K562 (cell line): ENCODE data around the gene TLCD1. TPM values are rescaled to one million over a fixed set of nuclear protein-coding genes. Genes with fewer than 3 reads are reported as not detected.
A peak's percentile ranks its signal among the peaks of the same experiment; 100 is the strongest.

ENCODE experiments used
- CREB3 ChIP-seq: fragments of 450-650 bp; conservative IDR thresholded peaks from 2 replicates; pipeline ENCODE4 v1.6.1; 2016; ENCODE audit warnings: missing genetic modification characterization, low read depth, mild to moderate bottlenecking, missing compliant biosample characterization, moderate library complexity
- HSF4 ChIP-seq: fragments of 250-450 bp; sonication (Bioruptor Pico); IDR thresholded peaks from 2 replicates; pipeline ENCODE4 v2.1.2; 2022; ENCODE audit warnings: mild to moderate bottlenecking, moderate library complexity, borderline replicate concordance
- JUN ChIP-seq, 2 experiments: sonication (generic) in 1 of 2; formaldehyde crosslinking in 1 of 2; IDR thresholded peaks; 2 replicates each; pipeline versions ENCODE4 v1.6.1 to v1.8.0; 2012 to 2022; ENCODE audit warnings: borderline replicate concordance in 2 of 2, mild to moderate bottlenecking in 2 of 2, improper control_type of control experiment in 1 of 2, low read depth in 1 of 2, low read length in 1 of 2, missing genetic modification reagents in 1 of 2
- MED1 ChIP-seq: sonication (generic); formaldehyde crosslinking; IDR thresholded peaks from 2 replicates; pipeline ENCODE4 v1.8.1; 2023; ENCODE audit warnings: missing genetic modification reagents, borderline replicate concordance
- MEF2A ChIP-seq: IDR thresholded peaks from 2 replicates; pipeline ENCODE4 v1.6.1; 2011; ENCODE audit warnings: low read depth, mild to moderate bottlenecking, low read length, moderate library complexity; ENCODE audit not compliant: control insufficient read depth
- MTA3 ChIP-seq: fragments of 450-650 bp; formaldehyde crosslinking; IDR thresholded peaks from 2 replicates; pipeline ENCODE4 v1.6.1; 2017; ENCODE audit warnings: mild to moderate bottlenecking, borderline replicate concordance
- MXI1 ChIP-seq: IDR thresholded peaks from 2 replicates; pipeline ENCODE4 v1.6.1; 2011; ENCODE audit warnings: low read depth, mild to moderate bottlenecking, improper control_type of control experiment, low read length
- NFXL1 ChIP-seq: fragments of 450-650 bp; formaldehyde crosslinking; IDR thresholded peaks from 2 replicates; pipeline ENCODE4 v1.4.0; 2021; ENCODE audit warnings: mild to moderate bottlenecking
- NR4A1 ChIP-seq, 2 experiments: fragments of 250-450 bp in 1 of 2; fragments of 450-650 bp in 1 of 2; sonication (Bioruptor Pico) in 1 of 2; IDR thresholded peaks; 2 replicates each; pipeline versions ENCODE4 v1.4.0 to v1.6.1; 2016 to 2020; ENCODE audit warnings: mild to moderate bottlenecking in 2 of 2, missing compliant biosample characterization in 1 of 2, missing genetic modification characterization in 1 of 2, moderate library complexity in 1 of 2
- RBM22 ChIP-seq: fragments of 200-400 bp; formaldehyde crosslinking; IDR thresholded peaks from 2 replicates; pipeline ENCODE4 v1.6.1; 2018; ENCODE audit warnings: low read length, low read depth; ENCODE audit not compliant: poor library complexity, severe bottlenecking
- SRSF9 ChIP-seq: fragments of 200-400 bp; formaldehyde crosslinking; IDR thresholded peaks from 2 replicates; pipeline ENCODE4 v1.6.1; 2017; ENCODE audit warnings: low read depth, low read length, borderline replicate concordance
- ZBTB7A ChIP-seq: IDR thresholded peaks from 2 replicates; pipeline ENCODE4 v1.6.1; 2011; ENCODE audit warnings: low read depth, mild to moderate bottlenecking, low read length, moderate library complexity, borderline replicate concordance; ENCODE audit not compliant: control insufficient read depth
- ZNF780A ChIP-seq: fragments of 250-450 bp; sonication (Bioruptor Pico); IDR thresholded peaks from 2 replicates; pipeline ENCODE4 v1.5.0; 2021; ENCODE audit warnings: mild to moderate bottlenecking
- polyA plus RNA-seq, 8 experiments: library from polyadenylated mRNA; depleted of rRNA in 4 of 8; stranded (reverse) in 5 of 8; unstranded in 3 of 8; fragments of >200 nt; fragmentation: Nextera tagmentation in 2 of 8; fragmentation: Illumina TruSeq in 1 of 8; extraction: Ambion mirVana in 2 of 8; extraction: Trizol in 1 of 8; gene quantifications; 2 replicates each; pipeline versions ENCODE4 v1.2.1 to v1.2.3, GENCODE V29; 2011 to 2014; ENCODE audit warnings: inconsistent platforms in 1 of 8, missing spikeins in 1 of 8
- total RNA-seq, 7 experiments: library from RNA; depleted of rRNA in 6 of 7; stranded (reverse); fragments of >200 nt in 6 of 7; fragmentation: Illumina TruSeq in 2 of 7; extraction: Trizol in 2 of 7; gene quantifications; 2 replicates each; pipeline versions ENCODE4 v1.2.1 to v1.2.3, GENCODE V29; 2011 to 2021; ENCODE audit warnings: low replicate concordance in 1 of 7
- TF ChIP-seq, protein P1 (sequence below): fragments of 450-650 bp; IDR thresholded peaks from 2 replicates; pipeline ENCODE4 v1.6.1; 2016; ENCODE audit warnings: low read depth, mild to moderate bottlenecking, moderate library complexity
- TF ChIP-seq, protein P2 (sequence below): sonication (generic); formaldehyde crosslinking; IDR thresholded peaks from 2 replicates; pipeline ENCODE4 v1.4.0; 2020; ENCODE audit warnings: mild to moderate bottlenecking, missing genetic modification reagents
- TF ChIP-seq, protein P3 (sequence below): fragments of 250-450 bp; sonication (Bioruptor Pico); IDR thresholded peaks from 2 replicates; pipeline ENCODE4 v1.5.0; 2021; ENCODE audit warnings: mild to moderate bottlenecking, moderate library complexity

The TLCD1 gene
- total and polyA plus RNA-seq, 9 of the 15 experiments (the other 6 are each of a cell fraction or from before 2014, with no cell fraction given) = 6.8 to 37.7 (median 21.7) TPM

DNA sequence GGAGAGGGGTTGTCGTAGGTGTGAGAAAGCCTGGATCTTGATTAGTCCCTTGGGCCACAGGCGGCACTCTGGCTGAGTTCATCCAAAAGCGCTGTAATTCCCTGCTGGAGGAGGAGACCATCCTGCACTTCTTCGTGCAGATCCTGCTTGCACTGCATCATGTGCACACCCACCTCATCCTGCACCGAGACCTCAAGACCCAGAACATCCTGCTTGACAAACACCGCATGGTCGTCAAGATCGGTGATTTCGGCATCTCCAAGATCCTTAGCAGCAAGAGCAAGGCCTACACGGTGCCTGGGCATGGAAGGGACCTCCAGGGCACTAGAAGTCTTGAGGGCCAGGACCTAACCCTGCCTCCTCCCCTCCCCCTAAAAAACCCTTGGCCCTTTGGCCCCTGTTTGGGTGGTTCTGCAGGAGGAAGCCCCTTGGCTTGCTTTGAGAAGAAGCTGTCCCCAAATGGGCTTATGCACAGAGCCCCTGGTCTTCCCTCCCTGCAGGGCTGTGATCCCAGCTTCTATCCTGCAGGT lies 8.7 kb upstream of the TLCD1 start (continued):
- TF ChIP-seq MXI1 (no peak), RBM22 (no peak), NFXL1 (CRISPR knock-in tag) (no peak), MTA3 (no peak), CREB3 (tag) (0 out of 2 replicates have a peak, but pooled peaks have one; percentile 27), JUN (IDR thresholded peaks at IDR 0.05; ENCODE audit: borderline replicate concordance, low read depth, low read length) (no peak), JUN (CRISPR knock-in tag; IDR thresholded peaks at IDR 0.05; ENCODE audit: borderline replicate concordance) (no peak), MEF2A (no peak), ZNF780A (no peak), ZBTB7A (0 out of 2 replicates have a peak, but pooled peaks have one; percentile 4), NR4A1 (CRISPR knock-in tag; IDR thresholded peaks at IDR 0.05) (no peak), NR4A1 (tag; IDR thresholded peaks at IDR 0.05) (no peak), HSF4 (CRISPR knock-in tag) (no peak), MED1 (no peak), SRSF9 (no peak)
- TF ChIP-seq, protein P1, sequence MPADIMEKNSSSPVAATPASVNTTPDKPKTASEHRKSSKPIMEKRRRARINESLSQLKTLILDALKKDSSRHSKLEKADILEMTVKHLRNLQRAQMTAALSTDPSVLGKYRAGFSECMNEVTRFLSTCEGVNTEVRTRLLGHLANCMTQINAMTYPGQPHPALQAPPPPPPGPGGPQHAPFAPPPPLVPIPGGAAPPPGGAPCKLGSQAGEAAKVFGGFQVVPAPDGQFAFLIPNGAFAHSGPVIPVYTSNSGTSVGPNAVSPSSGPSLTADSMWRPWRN = no peak
- TF ChIP-seq, protein P2, sequence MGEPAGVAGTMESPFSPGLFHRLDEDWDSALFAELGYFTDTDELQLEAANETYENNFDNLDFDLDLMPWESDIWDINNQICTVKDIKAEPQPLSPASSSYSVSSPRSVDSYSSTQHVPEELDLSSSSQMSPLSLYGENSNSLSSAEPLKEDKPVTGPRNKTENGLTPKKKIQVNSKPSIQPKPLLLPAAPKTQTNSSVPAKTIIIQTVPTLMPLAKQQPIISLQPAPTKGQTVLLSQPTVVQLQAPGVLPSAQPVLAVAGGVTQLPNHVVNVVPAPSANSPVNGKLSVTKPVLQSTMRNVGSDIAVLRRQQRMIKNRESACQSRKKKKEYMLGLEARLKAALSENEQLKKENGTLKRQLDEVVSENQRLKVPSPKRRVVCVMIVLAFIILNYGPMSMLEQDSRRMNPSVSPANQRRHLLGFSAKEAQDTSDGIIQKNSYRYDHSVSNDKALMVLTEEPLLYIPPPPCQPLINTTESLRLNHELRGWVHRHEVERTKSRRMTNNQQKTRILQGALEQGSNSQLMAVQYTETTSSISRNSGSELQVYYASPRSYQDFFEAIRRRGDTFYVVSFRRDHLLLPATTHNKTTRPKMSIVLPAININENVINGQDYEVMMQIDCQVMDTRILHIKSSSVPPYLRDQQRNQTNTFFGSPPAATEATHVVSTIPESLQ (CRISPR knock-in tag) = no peak
- TF ChIP-seq, protein P3, sequence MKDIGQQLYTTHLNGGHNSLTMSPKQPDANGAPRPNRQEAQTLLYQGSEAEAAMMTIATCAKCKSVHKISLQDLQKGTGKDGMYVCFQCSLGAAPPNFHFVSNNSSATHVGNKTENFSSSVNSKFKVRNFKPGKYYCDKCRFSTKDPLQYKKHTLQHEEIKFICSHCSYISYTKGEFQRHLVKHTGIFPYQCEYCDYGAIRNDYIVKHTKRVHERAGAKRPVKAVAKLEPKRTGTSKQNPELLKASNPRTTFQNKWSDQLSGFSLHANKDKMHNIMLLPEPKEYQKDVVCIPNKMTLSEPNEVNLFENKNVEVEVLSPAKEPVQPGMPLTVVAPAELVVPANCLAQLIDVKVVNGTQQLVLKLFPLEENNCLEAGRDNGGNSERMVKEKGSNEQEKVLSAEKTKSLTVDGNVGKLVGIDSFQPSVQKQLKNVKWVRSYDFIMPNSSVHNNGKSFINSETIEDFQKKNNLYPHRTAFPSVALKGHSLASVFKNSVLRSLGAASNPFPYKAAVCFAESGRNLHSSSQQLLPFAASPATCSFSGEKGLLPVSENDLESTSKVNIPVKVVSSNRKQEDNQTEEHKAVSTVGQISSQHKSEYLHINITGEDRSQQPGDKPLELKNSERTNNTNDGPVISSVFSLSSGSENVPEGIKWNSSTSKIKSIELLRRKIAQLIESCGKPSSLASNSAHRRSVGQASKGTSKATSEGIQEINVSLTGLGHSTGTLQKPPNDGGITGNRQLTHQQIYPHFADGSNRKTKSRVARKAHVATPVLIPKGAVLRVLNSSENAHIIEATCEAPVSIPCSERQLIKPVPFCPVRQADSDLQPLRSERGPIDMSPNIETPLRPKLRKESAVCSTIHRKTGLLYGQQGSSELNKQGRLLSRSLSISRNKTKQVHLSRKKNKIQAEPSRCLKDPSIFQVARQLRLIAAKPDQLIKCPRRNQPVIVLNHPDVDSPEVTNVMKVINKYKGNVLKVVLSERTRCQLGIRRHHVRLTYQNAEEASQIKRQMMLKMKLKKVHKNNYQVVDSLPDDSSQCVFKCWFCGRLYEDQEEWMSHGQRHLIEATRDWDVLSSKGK (CRISPR knock-in tag) = no peak
